ENCODE measurements around the gene PMAIP1.

DNA sequence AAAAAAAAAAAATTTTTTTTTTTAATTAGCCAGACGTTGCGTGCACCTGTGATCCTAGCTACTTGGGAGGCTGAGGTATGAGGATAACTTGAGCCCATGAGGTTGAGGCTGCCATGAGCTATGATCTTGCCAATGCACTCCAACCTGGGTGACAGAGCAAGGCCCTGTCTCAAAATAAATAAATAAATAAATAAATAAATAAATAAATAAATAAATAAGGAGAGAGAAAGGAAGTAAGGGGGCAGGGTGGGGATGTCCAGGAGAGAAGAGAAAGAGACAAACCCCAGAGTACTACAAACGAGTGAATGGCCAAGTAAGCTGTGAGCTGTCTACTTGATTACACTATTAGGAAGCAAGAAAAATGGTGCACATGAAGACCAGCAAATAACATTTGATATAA is 7.7 kb upstream of the PMAIP1 start:
- TF ChIP-seq, protein P1, sequence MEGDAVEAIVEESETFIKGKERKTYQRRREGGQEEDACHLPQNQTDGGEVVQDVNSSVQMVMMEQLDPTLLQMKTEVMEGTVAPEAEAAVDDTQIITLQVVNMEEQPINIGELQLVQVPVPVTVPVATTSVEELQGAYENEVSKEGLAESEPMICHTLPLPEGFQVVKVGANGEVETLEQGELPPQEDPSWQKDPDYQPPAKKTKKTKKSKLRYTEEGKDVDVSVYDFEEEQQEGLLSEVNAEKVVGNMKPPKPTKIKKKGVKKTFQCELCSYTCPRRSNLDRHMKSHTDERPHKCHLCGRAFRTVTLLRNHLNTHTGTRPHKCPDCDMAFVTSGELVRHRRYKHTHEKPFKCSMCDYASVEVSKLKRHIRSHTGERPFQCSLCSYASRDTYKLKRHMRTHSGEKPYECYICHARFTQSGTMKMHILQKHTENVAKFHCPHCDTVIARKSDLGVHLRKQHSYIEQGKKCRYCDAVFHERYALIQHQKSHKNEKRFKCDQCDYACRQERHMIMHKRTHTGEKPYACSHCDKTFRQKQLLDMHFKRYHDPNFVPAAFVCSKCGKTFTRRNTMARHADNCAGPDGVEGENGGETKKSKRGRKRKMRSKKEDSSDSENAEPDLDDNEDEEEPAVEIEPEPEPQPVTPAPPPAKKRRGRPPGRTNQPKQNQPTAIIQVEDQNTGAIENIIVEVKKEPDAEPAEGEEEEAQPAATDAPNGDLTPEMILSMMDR (IDR thresholded peaks at IDR 0.05; ENCODE audit: low read depth, low read length, missing input control) = no peak
- TF ChIP-seq YY1 (IDR thresholded peaks at IDR 0.05) = no peak
- no peak for TF ChIP-seq SP1 (IDR thresholded peaks at IDR 0.05)
- TF ChIP-seq, protein P2, sequence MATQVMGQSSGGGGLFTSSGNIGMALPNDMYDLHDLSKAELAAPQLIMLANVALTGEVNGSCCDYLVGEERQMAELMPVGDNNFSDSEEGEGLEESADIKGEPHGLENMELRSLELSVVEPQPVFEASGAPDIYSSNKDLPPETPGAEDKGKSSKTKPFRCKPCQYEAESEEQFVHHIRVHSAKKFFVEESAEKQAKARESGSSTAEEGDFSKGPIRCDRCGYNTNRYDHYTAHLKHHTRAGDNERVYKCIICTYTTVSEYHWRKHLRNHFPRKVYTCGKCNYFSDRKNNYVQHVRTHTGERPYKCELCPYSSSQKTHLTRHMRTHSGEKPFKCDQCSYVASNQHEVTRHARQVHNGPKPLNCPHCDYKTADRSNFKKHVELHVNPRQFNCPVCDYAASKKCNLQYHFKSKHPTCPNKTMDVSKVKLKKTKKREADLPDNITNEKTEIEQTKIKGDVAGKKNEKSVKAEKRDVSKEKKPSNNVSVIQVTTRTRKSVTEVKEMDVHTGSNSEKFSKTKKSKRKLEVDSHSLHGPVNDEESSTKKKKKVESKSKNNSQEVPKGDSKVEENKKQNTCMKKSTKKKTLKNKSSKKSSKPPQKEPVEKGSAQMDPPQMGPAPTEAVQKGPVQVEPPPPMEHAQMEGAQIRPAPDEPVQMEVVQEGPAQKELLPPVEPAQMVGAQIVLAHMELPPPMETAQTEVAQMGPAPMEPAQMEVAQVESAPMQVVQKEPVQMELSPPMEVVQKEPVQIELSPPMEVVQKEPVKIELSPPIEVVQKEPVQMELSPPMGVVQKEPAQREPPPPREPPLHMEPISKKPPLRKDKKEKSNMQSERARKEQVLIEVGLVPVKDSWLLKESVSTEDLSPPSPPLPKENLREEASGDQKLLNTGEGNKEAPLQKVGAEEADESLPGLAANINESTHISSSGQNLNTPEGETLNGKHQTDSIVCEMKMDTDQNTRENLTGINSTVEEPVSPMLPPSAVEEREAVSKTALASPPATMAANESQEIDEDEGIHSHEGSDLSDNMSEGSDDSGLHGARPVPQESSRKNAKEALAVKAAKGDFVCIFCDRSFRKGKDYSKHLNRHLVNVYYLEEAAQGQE (IDR thresholded peaks at IDR 0.05) = no peak
- no peak for TF ChIP-seq GABPA (IDR thresholded peaks at IDR 0.05 in 1 of 2, conservative IDR thresholded peaks at IDR 0.05 in 1 of 2)
- TF ChIP-seq RAD21 (IDR thresholded peaks at IDR 0.05) = no peak
- no peak for TF ChIP-seq EGR1 (IDR thresholded peaks at IDR 0.05; ENCODE audit: low read depth in 2 of 2)
- TF ChIP-seq RXRA (IDR thresholded peaks at IDR 0.05) = no peak
- no peak for TF ChIP-seq NR2F2 (IDR thresholded peaks at IDR 0.05)
- TF ChIP-seq, protein P3, sequence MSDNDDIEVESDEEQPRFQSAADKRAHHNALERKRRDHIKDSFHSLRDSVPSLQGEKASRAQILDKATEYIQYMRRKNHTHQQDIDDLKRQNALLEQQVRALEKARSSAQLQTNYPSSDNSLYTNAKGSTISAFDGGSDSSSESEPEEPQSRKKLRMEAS (IDR thresholded peaks at IDR 0.05) = no peak
- no peak for TF ChIP-seq TAF1 (conservative IDR thresholded peaks at IDR 0.05)
- no peak for TF ChIP-seq JUND (IDR thresholded peaks at IDR 0.05)

Data from liver (tissue), 3 donors.